ENCODE measurements around the gene FBXO44.

The FBXO44 gene

GRCh38 chr1:11685210-11685752 is 30.6 kb downstream of the FBXO44 start:
- DNase-seq (ENCODE audit: low read depth in 4 of 4, low spot score in 1 of 4), result no peak

GRCh38 chr1:11688506-11688905 is 33.8 kb downstream of the FBXO44 start:
- DNase-seq (ENCODE audit: low read depth in 4 of 4, low spot score in 1 of 4), result no peak

- no peak for DNase-seq (ENCODE audit: low read depth in 4 of 4, low spot score in 1 of 4)
Observed at GRCh38 chr1:11690397-11691301, 36.0 kb downstream of the FBXO44 start.

- DNase-seq (ENCODE audit: low read depth in 4 of 4, low spot score in 1 of 4), result no peak
Observed at GRCh38 chr1:11691302-11691914, 36.7 kb downstream of the FBXO44 start, which contains the start of gene DRAXIN. Gene DRAXIN (plus strand): TSS chr1:11691710. CDS start chr1:11706259, 14,549 bp downstream.

GRCh38 chr1:11691928-11692711 is 37.4 kb downstream of the FBXO44 start:
- no peak for DNase-seq (ENCODE audit: low read depth in 4 of 4, low spot score in 1 of 4)

GRCh38 chr1:11693024-11693590 is 38.4 kb downstream of the FBXO44 start:
- no peak for DNase-seq (ENCODE audit: low read depth in 4 of 4, low spot score in 1 of 4)

- DNase-seq (ENCODE audit: low read depth in 4 of 4, low spot score in 1 of 4), result no peak
Observed at GRCh38 chr1:11693917-11694316, 39.2 kb downstream of the FBXO44 start.

GRCh38 chr1:11695861-11696260 is 41.2 kb downstream of the FBXO44 start:
- no peak for DNase-seq (ENCODE audit: low read depth in 4 of 4, low spot score in 1 of 4)

GRCh38 chr1:11697188-11697892 is 42.7 kb downstream of the FBXO44 start:
- no peak for DNase-seq (ENCODE audit: low read depth in 4 of 4, low spot score in 1 of 4)

GRCh38 chr1:11697893-11698210 is 43.2 kb downstream of the FBXO44 start:
- no peak for DNase-seq (ENCODE audit: low read depth in 4 of 4, low spot score in 1 of 4)

- DNase-seq (ENCODE audit: low read depth in 4 of 4, low spot score in 1 of 4), result no peak
Observed at GRCh38 chr1:11700601-11701467, 46.2 kb downstream of the FBXO44 start.

- no peak for DNase-seq (ENCODE audit: low read depth in 4 of 4, low spot score in 1 of 4)
Observed at GRCh38 chr1:11701551-11701961, 46.9 kb downstream of the FBXO44 start.

- no peak for DNase-seq (ENCODE audit: low read depth in 4 of 4, low spot score in 1 of 4)
Observed at GRCh38 chr1:11701981-11702803, 47.5 kb downstream of the FBXO44 start.

- no peak for DNase-seq (ENCODE audit: low read depth in 4 of 4, low spot score in 1 of 4)
Observed at GRCh38 chr1:11703357-11704193, 48.9 kb downstream of the FBXO44 start.

GRCh38 chr1:11704194-11704529 is 49.5 kb downstream of the FBXO44 start:
- DNase-seq (ENCODE audit: low read depth in 4 of 4, low spot score in 1 of 4), result no peak

GRCh38 chr1:11704691-11705475 is 50.2 kb downstream of the FBXO44 start:
- no peak for DNase-seq (ENCODE audit: low read depth in 4 of 4, low spot score in 1 of 4)

GRCh38 chr1:11705596-11705995 is 50.9 kb downstream of the FBXO44 start:
- no peak for DNase-seq (ENCODE audit: low read depth in 4 of 4, low spot score in 1 of 4)
